SW 1271 (cell line): ENCODE measurements around the gene KIRREL3.

Experiments used
- DNase-seq, 2 experiments: peaks; one replicate each; lab custom pipeline; 2025; lab: John Stamatoyannopoulos, UW

Gene KIRREL3

DNA sequence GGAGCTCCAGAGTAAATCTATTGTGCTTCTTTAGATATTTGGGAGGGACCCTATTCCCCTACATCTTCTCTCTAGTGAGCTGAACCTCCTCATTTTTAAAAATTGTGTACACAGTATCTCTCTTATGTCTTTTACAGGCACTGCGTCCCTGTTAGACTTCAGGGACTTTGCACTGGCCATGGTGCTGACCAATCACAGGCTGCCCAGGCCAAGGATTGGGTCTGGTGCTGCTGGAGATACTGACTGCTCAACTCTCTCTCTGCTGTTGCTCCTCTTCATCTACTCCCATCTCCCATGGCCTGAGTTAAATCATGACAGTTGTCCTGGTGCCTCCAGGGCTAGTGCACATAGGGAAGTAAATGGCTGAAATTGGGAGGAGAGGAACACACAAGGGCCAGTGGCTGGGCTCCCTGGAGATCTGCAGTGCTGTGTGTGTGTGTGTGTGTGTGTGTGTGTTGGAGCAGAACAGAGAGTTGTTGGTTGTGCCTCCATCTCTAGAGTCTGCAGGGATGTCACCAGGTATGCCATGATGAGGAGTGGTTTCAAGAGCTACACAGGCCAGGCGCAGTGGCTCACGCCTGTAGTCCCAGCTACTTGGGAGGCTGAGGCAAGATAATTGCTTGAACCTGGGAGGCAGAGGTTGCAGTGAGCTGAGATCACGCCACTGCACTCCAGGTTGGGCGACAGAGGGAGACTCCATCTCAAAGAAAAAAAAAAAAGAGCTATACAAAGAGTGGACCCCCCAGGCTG lies 489.8 kb downstream of the KIRREL3 start:
- no peak for DNase-seq

DNA sequence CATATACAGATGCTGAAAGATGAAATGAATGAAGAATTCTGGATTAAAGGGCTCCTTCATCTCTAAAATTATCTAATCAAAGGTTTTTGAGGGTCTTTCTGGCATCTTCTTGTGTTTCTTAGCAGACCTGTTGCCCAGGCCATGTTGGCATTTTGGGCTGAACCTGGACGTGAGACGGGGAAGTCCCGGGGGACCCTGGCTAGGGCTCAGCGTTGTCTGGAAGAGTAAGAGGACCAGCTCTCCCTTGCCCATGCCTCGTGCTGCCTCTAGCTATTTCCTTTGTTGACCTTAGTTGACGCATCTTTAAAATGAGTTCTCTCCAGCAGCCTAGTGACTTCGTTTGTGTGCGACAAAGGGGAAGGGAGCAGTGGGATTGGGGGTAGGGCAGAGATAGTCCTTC lies 492.9 kb downstream of the KIRREL3 start:
- DNase-seq = no peak

GRCh38 chr11:126506789-126507188 lies 493.8 kb downstream of the KIRREL3 start:
- no peak for DNase-seq

DNA sequence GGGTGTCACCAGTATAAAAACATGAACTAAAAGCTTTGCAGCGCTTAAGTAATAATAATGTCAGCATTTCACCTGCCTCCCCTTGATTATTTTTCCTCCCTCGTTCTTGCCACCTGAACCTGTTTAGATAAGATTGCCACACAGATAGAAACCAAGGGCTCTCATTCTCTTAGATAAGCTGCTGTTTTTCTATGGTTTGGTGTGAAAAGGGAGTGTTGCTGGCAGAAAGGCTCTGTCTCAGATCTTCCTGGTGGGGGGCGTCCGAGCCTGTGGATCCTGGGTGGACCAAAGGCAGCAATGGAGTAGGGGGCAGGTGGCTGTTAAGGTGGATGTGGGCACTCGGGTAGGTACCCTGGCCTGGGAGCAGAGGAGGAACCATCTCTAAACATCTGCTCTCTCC lies 497.6 kb downstream of the KIRREL3 start:
- DNase-seq = no peak

- DNase-seq = no peak
Observed at GRCh38 chr11:126502159-126502558, 498.4 kb downstream of the KIRREL3 start.

DNA sequence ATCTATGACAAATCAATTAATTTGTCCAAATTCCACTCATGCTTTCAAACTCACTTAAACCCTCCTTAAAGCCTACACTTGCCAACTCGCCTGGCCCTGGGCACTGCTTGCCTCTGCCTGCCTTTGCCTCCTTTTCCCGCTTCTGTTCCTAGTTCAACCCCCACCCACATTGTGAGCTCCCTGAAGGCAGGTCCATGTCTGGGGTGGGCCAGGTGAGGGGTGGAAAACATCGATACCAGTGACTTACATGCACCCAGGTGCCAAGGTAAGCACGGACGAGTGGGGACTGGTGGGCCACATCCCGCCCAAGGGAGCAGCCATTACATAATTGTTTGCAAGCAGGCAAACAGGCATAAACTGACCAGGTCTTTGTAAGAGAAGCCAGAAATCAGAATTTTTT lies 498.9 kb downstream of the KIRREL3 start:
- DNase-seq = no peak

GRCh38 chr11:126500981-126501380 lies 499.6 kb downstream of the KIRREL3 start:
- no peak for DNase-seq

DNA sequence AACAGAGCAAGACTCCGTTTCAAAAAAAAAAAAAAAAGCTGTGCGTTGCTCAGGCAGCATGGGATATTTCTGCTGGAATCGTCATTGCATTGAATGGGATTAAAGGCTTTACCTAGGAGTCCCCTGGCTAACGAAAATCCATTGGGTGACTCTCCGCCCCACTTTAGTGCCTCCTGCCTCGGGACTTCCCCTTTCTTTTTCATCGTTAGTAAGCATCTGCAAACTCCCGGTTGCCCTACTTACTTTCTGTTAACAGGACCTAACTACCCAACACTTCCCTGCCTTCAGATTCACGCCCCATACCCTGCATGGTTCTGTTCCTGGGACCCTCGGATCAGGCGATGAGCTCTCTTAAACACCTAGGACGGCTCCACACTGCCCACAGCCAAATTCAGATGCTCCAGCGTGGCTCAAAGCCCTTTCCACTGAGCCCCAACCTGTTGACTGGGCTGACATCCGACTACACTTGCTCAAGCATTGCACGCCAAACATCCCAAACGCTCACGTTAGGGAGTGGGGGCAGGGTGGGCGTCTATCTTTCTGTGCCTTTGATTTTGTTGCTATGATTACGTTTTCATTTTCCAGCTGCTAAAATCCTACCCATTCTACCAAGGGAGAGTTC lies 501.3 kb downstream of the KIRREL3 start:
- DNase-seq = no peak

DNA sequence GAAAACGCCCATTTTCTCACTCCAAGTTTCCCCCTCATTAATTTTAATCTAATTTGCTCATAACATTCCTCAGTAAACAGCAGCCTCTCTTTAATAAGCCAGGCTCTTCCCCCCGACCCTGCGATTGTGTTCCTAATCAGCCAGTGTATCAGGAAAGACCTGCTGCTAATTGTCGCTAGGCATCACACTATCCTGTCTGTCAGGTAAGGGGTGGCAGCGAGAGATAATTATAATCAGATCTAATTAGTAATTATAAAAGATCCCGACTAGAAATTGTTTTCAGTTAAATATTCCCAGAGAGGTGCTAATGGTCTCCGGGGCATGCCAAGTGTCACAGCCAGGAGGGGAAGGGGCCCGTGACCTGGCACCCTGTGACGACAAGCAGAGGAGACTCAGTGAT lies 502.3 kb downstream of the KIRREL3 start:
- DNase-seq = no peak

- DNase-seq = no peak
Observed at GRCh38 chr11:126497581-126498122, 502.9 kb downstream of the KIRREL3 start.

GRCh38 chr11:126496576-126497337 lies 503.8 kb downstream of the KIRREL3 start:
- no peak for DNase-seq

- no peak for DNase-seq
Observed at GRCh38 chr11:126495281-126496220, 505.0 kb downstream of the KIRREL3 start.

DNA sequence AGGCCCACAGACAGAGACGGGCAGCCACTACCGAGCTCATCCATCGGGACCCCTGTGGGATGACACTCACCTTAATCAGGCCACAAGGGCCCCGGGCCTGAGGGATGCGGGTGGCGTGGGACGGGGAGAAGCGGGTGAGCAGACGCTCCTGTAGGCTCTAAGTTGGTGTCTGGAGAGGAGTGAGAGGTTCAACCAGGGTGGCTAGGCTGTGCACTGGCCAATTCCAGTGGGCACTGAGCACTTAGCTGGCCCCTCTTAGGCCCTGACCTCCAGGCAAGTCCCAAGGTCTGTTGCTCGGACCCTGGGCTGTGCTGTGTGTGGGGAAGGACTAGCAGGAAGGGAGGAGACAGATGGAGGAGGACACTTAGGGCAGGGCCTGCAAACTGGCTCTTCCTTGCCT lies 505.7 kb downstream of the KIRREL3 start:
- DNase-seq = no peak

- DNase-seq = no peak
Observed at GRCh38 chr11:126492331-126493082, 508.1 kb downstream of the KIRREL3 start.

GRCh38 chr11:126491092-126491491 lies 509.5 kb downstream of the KIRREL3 start:
- DNase-seq = no peak

DNA sequence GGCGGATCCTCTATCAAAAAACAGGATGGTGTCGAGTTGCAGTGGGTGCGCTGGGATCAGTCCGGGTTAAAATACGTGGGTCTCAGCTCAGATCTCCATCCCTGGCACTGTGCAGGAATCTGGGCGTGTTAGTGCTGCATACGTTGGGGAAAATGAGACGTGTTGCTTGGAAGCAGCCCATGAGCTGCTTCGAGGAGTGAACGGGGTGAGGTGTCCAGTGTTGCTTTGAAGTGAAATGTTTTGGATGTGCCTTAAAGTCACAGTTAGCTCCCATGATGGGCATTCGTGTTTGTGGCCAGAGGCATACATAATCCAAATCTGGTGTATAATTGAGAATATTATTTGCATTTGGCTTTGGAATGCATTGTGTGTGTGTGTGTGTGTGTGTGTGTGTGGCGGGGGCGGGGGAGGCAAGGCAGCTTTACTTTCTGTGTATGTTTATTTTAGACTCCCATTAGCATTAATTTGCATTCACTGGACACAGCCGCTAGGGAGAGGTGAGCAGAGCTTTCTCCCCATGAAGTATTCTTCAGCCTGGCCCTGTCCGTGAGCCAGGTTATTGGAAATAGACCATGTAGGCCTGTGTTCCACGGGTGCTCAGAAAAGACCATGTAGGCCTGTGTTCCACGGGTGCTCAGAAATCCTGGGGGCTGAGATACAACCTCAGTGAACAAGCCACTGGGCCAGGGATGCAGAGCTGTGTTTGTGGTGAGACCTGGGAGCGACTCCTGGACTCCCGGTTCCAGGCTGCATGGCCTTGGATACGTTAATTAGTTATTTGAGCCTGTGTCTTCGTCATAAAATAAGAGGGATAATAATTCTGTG lies 510.5 kb downstream of the KIRREL3 start:
- DNase-seq = no peak

DNA sequence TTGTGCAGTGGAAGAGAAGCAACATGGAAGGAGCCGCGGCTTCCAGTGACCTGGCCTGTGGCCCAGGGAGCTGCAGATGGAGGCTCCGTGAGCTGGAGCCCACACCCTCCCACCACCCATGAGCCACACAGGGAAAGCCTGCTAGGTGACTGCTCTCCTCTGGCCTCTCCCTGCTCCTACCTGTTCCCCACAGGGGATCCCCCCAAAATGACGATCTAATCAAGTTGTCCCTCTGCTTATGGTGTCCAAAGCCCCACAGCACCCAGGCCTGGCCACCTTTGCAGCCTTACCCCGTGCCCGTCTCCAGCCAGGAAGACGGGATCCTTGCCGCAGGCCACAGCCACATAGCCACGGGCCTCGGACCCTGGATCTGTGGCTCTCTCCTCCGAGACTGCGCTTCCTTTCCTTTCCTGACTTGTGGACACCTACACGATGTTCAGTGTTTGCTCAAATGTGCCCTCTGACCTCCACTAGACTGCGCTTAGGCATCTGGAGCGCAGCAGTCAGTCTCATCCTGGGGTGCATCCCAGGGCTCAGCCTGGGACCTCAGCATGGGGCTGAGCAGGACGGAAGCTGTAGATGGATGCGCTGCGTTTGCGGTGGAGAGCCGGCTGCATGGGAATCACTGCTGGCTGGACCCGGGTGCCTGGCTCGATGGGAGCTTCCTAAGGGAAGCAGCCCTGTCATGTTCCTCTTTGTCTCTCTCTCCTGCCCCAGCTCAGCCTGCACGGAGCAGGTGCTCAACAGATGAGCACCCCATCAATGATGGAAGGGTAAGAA lies 511.8 kb downstream of the KIRREL3 start:
- DNase-seq = no peak

DNA sequence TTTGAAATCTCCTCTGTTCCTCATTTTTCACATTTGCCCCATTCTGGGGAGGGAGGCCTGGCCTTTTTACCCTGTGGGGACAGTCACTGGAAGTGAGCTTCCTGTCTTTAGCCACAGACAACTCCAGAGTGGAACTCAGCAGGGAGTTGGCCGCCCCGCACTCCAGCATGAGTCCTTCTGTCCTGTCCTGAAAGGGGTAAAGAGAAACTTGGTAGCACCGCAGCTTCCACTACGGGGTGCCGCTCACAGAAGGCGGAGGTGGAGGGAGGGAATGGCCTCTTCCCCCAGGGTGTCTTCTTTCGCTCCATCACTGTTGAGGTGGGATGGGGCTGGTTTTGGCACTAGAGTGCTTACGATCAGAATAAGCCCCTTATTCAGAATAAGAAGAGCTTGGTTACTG lies 512.9 kb downstream of the KIRREL3 start:
- DNase-seq = no peak

GRCh38 chr11:126485986-126486635 lies 514.5 kb downstream of the KIRREL3 start:
- no peak for DNase-seq
